HG03060 (cell line): Measurements from ENCODE around the gene C19orf67.

ENCODE experiments used
- ATAC-seq: cut with Tn5 transposase; IDR thresholded peaks from one replicate; pipeline ENCODE4 v1.9.1; 2021; ENCODE audit warnings: low read depth, moderate number of reproducible peaks; ENCODE audit not compliant: unreplicated experiment

Gene C19orf67

DNA sequence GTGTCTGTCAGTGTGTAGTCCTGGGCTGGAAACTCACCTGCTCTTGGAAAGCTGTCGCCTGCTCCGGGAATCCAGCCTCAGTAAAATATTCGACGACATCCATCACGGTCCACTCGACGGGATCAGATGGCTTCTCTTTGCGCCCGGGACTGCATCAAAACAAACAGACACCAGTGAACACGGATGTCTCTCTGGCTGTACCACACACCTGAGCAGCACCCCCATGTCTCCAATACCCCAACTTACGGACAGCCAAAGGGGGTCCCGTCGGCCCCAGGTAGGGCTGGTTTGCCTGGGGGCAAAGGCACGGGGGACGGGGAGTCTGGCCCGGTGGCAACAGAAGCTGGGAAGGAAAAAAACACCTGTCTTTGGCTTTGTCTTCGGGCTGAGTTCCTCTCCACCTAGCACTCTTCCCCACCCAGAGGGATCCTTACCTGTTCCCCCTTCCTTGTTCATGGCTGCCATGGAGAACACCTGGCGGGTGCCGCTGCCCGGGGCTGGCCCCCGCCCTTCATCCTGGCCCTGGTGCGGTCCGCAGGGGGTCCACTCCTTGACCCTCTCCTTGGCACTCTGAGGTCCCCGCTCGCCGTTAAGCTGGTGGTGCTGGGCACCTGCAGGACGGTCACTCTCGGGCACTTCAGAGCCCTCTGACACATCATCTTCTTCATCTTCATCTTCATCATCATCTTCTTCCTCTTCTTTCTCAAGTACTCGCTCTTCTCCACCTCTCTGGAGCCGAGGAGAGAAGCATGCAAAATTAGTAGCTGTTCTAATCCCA is 3.2 kb upstream of the C19orf67 start:
- no peak for ATAC-seq

GRCh38 chr19:14086098-14086497 is 515 bp upstream of the C19orf67 start:
- no peak for ATAC-seq

GRCh38 chr19:14082675-14082960 is 3.0 kb downstream of the C19orf67 start:
- ATAC-seq, result no peak

- ATAC-seq, result peak; percentile 4
These were observed 3.5 kb downstream of the C19orf67 start for GRCh38 chr19:14081797-14082674.

DNA sequence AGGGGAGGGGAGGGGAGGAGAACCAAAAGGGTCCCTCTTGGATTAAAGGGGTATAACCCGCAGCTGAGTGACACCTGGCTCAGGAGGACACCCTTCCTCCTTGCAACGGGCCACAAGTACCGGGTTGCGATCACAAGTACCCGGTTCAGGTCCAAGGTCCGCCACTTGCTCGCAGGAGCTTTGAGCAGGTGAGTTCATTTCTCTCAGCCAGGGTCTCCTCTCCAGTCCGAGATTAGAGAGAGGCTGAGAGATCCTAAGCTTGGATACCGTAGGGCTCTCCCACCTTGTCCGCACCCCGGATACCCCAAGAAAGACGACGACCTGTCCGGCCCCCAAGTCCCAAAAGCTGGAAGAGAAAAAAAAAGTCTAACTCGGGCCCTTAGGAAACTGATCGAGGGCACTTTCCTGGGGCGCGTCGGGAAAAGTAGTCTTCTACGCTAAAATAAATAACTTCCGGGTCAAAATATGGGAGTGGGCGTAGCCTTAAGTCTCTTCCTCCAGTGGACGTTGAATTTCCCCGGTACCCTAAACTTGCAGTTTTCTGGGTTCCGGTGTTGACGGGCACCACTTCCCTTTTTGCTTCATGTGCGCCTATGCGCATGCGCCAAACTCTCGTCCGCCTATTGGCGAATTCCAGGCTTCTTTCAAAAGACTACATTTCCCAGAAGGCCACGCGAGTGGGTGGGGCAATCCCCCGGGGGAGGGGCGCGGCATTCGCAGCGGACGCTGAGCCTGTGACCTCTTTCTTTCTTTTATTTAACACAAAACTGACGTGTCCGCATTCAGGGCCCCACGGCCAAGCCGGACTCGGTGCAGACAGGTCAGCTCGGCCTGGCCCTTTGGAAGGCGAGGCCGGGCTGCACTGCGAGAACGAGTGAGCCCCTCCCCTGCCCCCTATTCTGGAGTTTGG is 4.4 kb downstream of the C19orf67 start:
- peak; percentile 90 for ATAC-seq

- ATAC-seq, result no peak
These were observed 7.2 kb downstream of the C19orf67 start for GRCh38 chr19:14078411-14078810.

- no peak for ATAC-seq
These were observed 11.4 kb downstream of the C19orf67 start for GRCh38 chr19:14073925-14074838.

- ATAC-seq, result no peak
These were observed 12.2 kb downstream of the C19orf67 start for GRCh38 chr19:14073261-14073924.

DNA sequence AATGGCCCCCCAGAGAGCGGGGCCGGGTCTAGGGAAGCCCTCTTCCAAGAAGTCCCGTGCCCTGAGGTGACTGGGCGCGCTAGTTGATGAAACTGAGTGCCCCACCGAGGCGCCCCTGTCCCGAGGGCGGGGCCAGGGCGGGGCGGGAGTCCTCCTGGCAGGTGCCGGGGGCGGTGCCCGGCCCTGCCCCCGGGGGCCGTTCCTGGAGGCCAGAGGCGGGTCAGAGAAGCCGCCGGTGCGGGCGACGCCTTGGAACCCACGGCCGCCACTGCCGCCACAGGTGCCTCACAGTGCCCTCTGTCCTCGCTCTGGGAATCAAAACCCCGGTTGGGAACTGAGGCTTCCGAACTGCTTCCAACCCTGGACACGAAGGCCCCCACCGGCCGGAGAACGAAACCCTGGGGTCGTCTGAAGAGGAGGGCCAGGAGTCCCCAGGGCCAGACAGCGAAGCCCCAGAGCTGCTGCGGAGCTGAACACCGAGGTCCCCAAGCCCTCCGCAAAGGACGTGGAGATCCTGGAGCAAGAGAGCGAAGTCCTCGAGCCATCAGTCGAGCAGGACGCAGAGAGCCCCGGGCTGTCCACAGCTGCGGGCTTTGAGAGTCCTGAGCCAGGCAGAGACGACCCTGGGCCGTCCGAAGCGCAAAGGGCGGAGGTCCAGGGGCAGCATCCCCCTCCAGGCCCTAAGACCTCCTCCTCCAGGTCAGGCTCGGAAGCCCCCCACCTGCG is 12.9 kb downstream of the C19orf67 start, which contains the start of gene MISP3:
TSS of gene MISP3 (plus strand) at position 252 of the 726 bp plus-strand sequence. CDS start 524 bp downstream, outside the sequence.
- ATAC-seq, result no peak

- no peak for ATAC-seq
These were observed 15.1 kb downstream of the C19orf67 start for GRCh38 chr19:14070268-14071050.

DNA sequence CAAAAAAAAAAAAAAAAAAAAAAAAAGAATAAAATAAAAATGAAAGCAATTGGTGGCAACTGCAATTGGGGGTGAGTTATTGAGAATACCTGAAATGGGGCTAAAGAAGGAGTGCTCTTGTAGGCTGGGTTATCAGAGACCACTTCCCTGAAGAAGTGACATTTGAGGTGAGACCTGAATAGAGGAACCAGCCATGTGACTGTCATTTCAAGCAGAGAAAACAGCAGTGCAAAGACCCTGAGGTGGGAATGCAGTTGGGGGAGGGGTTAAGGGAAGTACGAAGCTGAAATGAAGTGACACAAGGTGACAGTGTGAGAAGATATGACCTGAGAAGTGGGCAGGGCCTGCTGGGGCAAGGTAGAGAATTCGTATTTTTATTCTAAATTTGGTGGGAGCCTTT is 19.4 kb downstream of the C19orf67 start:
- ATAC-seq, result no peak

- no peak for ATAC-seq
These were observed 22.5 kb downstream of the C19orf67 start for GRCh38 chr19:14063105-14063504.

DNA sequence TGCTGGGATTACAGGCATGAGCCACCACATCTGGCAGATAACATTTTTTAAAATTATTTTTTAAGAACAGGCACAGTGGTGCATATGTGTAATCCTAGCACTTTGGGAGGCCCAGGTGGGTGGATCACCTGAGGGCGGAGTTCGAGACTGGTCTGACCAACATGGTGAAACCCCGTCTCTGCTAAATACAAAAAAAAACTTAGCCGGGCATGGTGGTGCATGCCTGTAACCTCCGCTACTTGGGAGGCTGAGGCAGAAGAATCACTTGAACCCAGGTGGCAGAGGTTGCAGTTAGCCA is 23.1 kb downstream of the C19orf67 start:
- no peak for ATAC-seq

DNA sequence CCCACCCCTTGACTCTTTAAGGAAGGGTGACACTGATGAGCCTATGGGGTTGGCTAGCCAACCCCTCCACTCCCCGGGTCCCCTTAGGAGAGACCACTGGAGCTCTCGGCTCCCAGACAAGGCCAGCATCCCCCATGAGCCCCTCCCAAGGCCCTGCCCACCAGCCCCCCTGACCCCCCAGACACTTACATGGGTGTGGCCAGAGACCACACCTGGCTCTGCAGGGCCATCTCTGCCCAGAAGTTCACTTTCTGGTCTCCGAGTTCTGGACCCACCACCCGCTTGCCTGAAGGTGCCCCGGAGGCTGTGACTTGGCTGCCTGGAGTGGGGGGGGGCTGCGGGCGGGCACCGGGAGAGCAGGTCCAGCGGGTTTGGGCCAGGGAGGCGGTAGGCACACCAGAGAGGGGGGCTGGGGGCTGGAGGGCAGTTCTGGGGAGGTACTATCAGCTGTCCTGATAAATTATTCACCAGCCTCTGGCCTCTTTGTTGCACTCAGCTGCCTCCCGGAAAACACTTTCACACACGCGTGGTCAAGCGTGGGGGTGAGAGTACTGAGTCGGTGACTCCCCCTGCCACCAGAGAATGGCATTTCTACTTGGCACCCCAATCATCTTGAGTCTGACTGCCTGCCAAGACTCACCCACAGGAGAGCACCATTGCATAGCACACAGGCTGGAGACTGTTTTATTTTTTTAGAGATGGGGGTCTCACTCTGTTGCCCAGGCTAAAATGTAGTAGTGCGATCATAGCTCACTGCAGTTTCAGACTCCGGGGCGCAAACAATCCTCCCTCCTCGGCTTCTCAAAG is 23.6 kb downstream of the C19orf67 start, which contains the start of gene PALM3:
TSS of gene PALM3 (minus strand) at position 326 of the 807 bp plus-strand sequence. CDS start at position 230, 96 bp downstream.
- no peak for ATAC-seq

- ATAC-seq, result no peak
These were observed 24.4 kb downstream of the C19orf67 start for GRCh38 chr19:14061081-14061749.

DNA sequence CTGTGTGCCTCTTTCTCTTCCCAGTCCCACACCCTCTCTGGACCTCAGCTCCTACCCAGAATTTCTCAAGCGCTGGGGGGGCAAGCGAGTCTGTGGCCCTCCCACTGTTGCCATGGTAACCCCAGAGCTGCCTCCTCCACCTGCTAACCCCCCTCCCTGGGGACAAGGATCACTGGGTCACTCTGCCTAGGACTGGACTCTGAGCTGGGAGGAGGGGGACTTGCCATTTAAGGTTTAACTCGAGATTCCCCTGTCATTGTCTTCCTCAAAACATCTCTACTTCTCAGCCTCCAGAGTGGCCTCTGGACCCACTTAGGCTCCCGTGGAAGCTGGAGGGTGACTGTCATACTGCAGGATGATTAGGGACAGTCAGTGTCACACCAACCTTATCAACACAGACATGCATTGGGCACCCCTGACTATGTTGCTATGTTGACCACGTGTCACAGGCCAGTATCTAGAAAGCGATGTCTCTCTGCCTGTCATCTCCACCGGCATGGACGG is 25.9 kb downstream of the C19orf67 start:
- no peak for ATAC-seq
